Measurements from ENCODE around the gene ZNF491.

DNA sequence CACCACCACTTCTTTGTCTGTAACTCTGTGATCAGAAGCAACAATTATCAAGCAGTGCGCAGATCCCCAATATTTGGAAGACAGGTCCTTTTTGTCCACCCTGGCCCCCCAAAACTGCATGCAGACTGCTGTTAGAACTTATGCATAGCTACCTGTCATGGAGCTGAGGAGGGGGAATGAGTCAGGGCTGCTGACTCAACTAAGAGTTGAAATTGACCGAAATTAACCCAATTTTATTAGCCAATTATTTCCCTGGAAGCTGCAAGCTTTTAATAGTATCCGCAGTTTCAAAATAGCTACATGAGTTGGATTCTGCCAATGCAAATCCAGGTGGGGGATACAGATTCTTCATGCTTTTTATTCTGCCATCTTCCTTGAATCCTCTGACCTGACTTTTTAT lies 14.0 kb upstream of the ZNF491 start:
- TF ChIP-seq, protein P1, sequence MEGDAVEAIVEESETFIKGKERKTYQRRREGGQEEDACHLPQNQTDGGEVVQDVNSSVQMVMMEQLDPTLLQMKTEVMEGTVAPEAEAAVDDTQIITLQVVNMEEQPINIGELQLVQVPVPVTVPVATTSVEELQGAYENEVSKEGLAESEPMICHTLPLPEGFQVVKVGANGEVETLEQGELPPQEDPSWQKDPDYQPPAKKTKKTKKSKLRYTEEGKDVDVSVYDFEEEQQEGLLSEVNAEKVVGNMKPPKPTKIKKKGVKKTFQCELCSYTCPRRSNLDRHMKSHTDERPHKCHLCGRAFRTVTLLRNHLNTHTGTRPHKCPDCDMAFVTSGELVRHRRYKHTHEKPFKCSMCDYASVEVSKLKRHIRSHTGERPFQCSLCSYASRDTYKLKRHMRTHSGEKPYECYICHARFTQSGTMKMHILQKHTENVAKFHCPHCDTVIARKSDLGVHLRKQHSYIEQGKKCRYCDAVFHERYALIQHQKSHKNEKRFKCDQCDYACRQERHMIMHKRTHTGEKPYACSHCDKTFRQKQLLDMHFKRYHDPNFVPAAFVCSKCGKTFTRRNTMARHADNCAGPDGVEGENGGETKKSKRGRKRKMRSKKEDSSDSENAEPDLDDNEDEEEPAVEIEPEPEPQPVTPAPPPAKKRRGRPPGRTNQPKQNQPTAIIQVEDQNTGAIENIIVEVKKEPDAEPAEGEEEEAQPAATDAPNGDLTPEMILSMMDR (IDR thresholded peaks at IDR 0.05): no peak
- TF ChIP-seq POLR2A (IDR thresholded peaks at IDR 0.05) (no peak), POLR2AphosphoS5 (IDR thresholded peaks at IDR 0.05; ENCODE audit: insufficient read depth in 1 of 2, low read depth in 1 of 2) (no peak)

Data from vagina (tissue), 2 donors.